Type B pancreatic cell (in vitro differentiated cells): Measurements from ENCODE around the gene PTPN1. TPM values are rescaled to one million over a fixed set of nuclear protein-coding genes. Genes with fewer than 3 reads are reported as not detected.
A peak's percentile ranks its signal among the peaks of the same experiment; 100 is the strongest.
"Not testable (repeated sequence)": the region's sequence is repeated elsewhere in the genome, so short reads cannot be mapped to it uniquely, and the experiment has no call there.

ENCODE experiments used
- DNase-seq: peaks from one replicate; pipeline ENCODE4 v3.0.0; 2021; ENCODE audit warnings: mixed read lengths; ENCODE audit not compliant: unreplicated experiment; ENCODE audit errors: extremely low spot score
- H3K27ac Mint-ChIP-seq: 2 replicates; pipeline ENCODE4 v1.8.0; 2021; ENCODE audit warnings: mild to moderate bottlenecking, mixed read lengths
- H3K27me3 Mint-ChIP-seq: 2 replicates; pipeline ENCODE4 v1.8.0; 2021; ENCODE audit warnings: mixed read lengths
- H3K36me3 Mint-ChIP-seq: 2 replicates; pipeline ENCODE4 v1.8.0; 2021; ENCODE audit warnings: mixed read lengths
- H3K4me1 Mint-ChIP-seq: one replicate; pipeline ENCODE4 v1.8.0; 2021; ENCODE audit warnings: mixed read lengths; ENCODE audit not compliant: unreplicated experiment
- H3K4me3 Mint-ChIP-seq: 2 replicates; pipeline ENCODE4 v1.8.0; 2021; ENCODE audit warnings: mild to moderate bottlenecking, mixed read lengths
- H3K9me3 Mint-ChIP-seq: 2 replicates; pipeline ENCODE4 v1.8.0; 2021; ENCODE audit warnings: mixed read lengths
- CTCF ChIP-seq: fragments of 200-600 bp; sonication (generic); conservative IDR thresholded peaks from 2 replicates; pipeline ENCODE4 v1.5.0; 2021; ENCODE audit warnings: antibody characterized with exemption, mild to moderate bottlenecking
- total RNA-seq: library from RNA; stranded (reverse); gene quantifications from 2 replicates; pipeline ENCODE4 v1.2.1, GENCODE V29; 2021; ENCODE audit warnings: low replicate concordance

Gene PTPN1
- total RNA-seq, 1 donor from 2014 or later: 27.6 TPM

- TF ChIP-seq CTCF: no peak
- H3K4me3 Mint-ChIP-seq: no peak overlapping the region
- peaks cover 8% of the 10 kb centered on the region for H3K4me1 Mint-ChIP-seq
These were observed 40.4 kb upstream of the PTPN1 start for GRCh38 chr20:50469796-50470195.

GRCh38 chr20:50470264-50470858, 39.8 kb upstream of the PTPN1 start:
- H3K27ac Mint-ChIP-seq: no peak overlapping the region
- TF ChIP-seq CTCF: no peak
- no peaks in the 10 kb centered on the region for H3K9me3 Mint-ChIP-seq
- H3K27me3 Mint-ChIP-seq: no peaks in the 10 kb centered on the region
- no peak overlapping the region for H3K4me3 Mint-ChIP-seq
- H3K36me3 Mint-ChIP-seq: no peaks in the 10 kb centered on the region
- no peak for DNase-seq
- H3K4me1 Mint-ChIP-seq: peaks cover 9% of the 10 kb centered on the region

More at GRCh38 chr20:50469796-50470195, 40.4 kb upstream of the PTPN1 start:
- no peak for DNase-seq
- Mint-ChIP-seq H3K27ac (no peak overlapping the region), H3K27me3 (no peaks in the 10 kb centered on the region), H3K36me3 (no peaks in the 10 kb centered on the region), H3K9me3 (no peaks in the 10 kb centered on the region)

GRCh38 chr20:50471231-50471630, 39.0 kb upstream of the PTPN1 start:
- TF ChIP-seq CTCF: no peak

GRCh38 chr20:50472693-50473664, 37.2 kb upstream of the PTPN1 start:
- no peaks in the 10 kb centered on the region for H3K9me3 Mint-ChIP-seq
- no peak overlapping the region for H3K27ac Mint-ChIP-seq
- TF ChIP-seq CTCF: no peak
- no peaks in the 10 kb centered on the region for H3K27me3 Mint-ChIP-seq
- no peaks in the 10 kb centered on the region for H3K36me3 Mint-ChIP-seq
- no peak for DNase-seq
- peaks cover 16% of the 10 kb centered on the region for H3K4me1 Mint-ChIP-seq
- H3K4me3 Mint-ChIP-seq: peak overlapping the region; percentile 34

More at GRCh38 chr20:50471231-50471630, 39.0 kb upstream of the PTPN1 start:
- Mint-ChIP-seq H3K4me3 (no peak overlapping the region), H3K9me3 (no peaks in the 10 kb centered on the region), H3K4me1 (peaks cover 16% of the 10 kb centered on the region), H3K36me3 (no peaks in the 10 kb centered on the region), H3K27ac (no peak overlapping the region), H3K27me3 (no peaks in the 10 kb centered on the region)
- DNase-seq: no peak

GRCh38 chr20:50474356-50474755, 35.8 kb upstream of the PTPN1 start:
- H3K4me3 Mint-ChIP-seq, H3K27ac Mint-ChIP-seq, H3K9me3 Mint-ChIP-seq, H3K36me3 Mint-ChIP-seq, H3K27me3 Mint-ChIP-seq, DNase-seq: not testable (repeated sequence)
- H3K4me1 Mint-ChIP-seq: peaks cover 16% of the 10 kb centered on the region
